Breast epithelium (tissue), 4 donors: ENCODE measurements around the gene WNT4. TPM values are rescaled to one million over a fixed set of nuclear protein-coding genes. Genes with fewer than 3 reads are reported as not detected.

Source experiments
- DNase-seq, 2 donors: peaks; one replicate each; pipeline ENCODE4 v3.0.0-alpha.2; 2019; ENCODE audit warnings: low spot score in 2 of 2
- H3K27ac ChIP-seq, 2 donors: fragments of 200-600 bp; sonication (generic) in 1 of 2; one replicate each; pipeline ENCODE4 v1.5.1; 2016 to 2019; ENCODE audit warnings: mild to moderate bottlenecking in 1 of 2
- H3K27me3 ChIP-seq, 2 donors: fragments of 200-600 bp; sonication (generic) in 1 of 2; one replicate each; pipeline versions ENCODE4 v1.5.1 to v1.6.0; 2017 to 2019; ENCODE audit warnings: control low read depth in 1 of 2, mild to moderate bottlenecking in 1 of 2
- H3K36me3 ChIP-seq: fragments of 200-600 bp; one replicate; pipeline ENCODE4 v1.5.1; 2019
- H3K4me1 ChIP-seq, 2 donors: fragments of 200-600 bp; sonication (generic); one replicate each; pipeline ENCODE4 v1.5.1; 2016 to 2019; ENCODE audit warnings: control low read depth in 1 of 2
- H3K4me3 ChIP-seq, 3 donors: fragments of 200-600 bp; sonication (generic); 1 replicate in 2 of 3; 2 replicates in 1 of 3; pipeline ENCODE4 v1.5.1; 2016 to 2019; ENCODE audit warnings: mild to moderate bottlenecking in 3 of 3, moderate library complexity in 2 of 3
- H3K9me3 ChIP-seq, 2 donors: fragments of 200-600 bp; sonication (generic) in 1 of 2; one replicate each; pipeline ENCODE4 v1.5.1; 2016 to 2019; ENCODE audit warnings: control low read depth in 1 of 2
- POLR2A ChIP-seq: fragments of 450-650 bp; IDR thresholded peaks from one replicate; pipeline ENCODE4 v1.6.1; 2016; ENCODE audit warnings: antibody characterized with exemption, mild to moderate bottlenecking, moderate library complexity
- POLR2AphosphoS5 ChIP-seq, 3 donors: sonication (generic); formaldehyde crosslinking; IDR thresholded peaks; one replicate each; pipeline ENCODE4 v1.6.1; 2017; ENCODE audit warnings: antibody characterized with exemption in 3 of 3
- intact Hi-C: fragments of 100-400 bp; cut with DNase I; formaldehyde crosslinking; loops from one replicate; pipeline ENCODE4 v1.15.1; 2023; ENCODE audit warnings: low total_unique reads
- total RNA-seq, 3 donors: library from RNA; depleted of rRNA; stranded (reverse); fragments of >200 nt; gene quantifications; one replicate each; pipeline ENCODE4 v1.1.0, GENCODE V29; 2016
- TF ChIP-seq, protein P1 (sequence below), 3 donors: fragments of 450-650 bp; IDR thresholded peaks; one replicate each; pipeline ENCODE4 v1.5.1; 2016 to 2017; ENCODE audit warnings: antibody characterized with exemption in 3 of 3, mild to moderate bottlenecking in 3 of 3, moderate library complexity in 3 of 3

Gene WNT4
- total RNA-seq, 3 donors from 2014 or later, result 1.6 to 3.1 TPM; not detected in 1

DNA sequence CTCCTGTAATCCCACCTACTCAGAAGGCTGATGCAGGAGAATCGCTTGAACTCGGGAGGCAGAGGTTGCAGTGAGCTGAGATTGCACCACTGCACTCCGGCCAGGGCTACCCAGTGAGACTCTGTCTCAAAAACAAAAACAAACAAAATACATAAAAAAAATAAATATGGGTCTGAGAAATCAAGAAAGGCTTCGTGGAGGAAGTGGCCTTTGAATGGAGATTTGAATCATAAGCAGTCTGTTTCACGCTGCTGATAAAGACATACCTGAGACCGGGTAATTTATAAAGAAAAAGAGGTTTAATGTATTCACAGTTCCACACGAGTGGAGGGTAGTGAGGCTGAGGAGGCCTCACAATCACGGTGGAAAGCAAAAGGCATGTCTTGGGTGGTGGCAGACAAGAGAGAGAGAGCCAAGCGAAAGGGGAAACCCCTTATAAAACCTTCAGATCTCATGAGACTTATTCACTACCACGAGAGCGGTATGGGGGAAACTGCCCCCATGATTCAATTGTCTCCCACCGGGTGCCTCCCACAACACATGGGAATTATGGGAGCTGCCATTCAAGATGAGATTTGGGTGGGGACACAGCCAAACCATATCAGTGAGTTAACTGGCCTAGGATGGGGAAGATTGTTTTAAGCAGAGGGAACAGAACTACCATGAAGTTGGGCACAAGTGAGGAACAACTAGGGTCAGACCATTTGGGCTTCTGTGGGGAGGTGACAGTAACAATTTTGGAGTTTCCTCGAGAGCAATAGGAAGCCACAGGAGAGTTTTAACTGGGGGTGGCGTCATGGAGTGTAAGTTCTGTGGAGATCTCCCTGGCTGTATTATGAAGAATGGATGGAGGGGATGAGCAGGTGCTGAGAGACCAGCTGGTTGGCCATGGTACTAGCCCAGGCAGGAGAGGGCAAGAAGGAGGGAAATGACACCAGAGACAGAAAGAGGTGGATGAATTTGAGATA is 22.2 kb upstream of the WNT4 start:
- H3K27me3 ChIP-seq, result no peaks in the 10 kb centered on the region
- no peaks in the 10 kb centered on the region for H3K4me1 ChIP-seq
- H3K27ac ChIP-seq, result no peak overlapping the region
- intact Hi-C loops, result no loop called here
- H3K4me3 ChIP-seq, result no peak overlapping the region
- H3K9me3 ChIP-seq, result no peaks in the 10 kb centered on the region
- TF ChIP-seq, protein P1, sequence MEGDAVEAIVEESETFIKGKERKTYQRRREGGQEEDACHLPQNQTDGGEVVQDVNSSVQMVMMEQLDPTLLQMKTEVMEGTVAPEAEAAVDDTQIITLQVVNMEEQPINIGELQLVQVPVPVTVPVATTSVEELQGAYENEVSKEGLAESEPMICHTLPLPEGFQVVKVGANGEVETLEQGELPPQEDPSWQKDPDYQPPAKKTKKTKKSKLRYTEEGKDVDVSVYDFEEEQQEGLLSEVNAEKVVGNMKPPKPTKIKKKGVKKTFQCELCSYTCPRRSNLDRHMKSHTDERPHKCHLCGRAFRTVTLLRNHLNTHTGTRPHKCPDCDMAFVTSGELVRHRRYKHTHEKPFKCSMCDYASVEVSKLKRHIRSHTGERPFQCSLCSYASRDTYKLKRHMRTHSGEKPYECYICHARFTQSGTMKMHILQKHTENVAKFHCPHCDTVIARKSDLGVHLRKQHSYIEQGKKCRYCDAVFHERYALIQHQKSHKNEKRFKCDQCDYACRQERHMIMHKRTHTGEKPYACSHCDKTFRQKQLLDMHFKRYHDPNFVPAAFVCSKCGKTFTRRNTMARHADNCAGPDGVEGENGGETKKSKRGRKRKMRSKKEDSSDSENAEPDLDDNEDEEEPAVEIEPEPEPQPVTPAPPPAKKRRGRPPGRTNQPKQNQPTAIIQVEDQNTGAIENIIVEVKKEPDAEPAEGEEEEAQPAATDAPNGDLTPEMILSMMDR (IDR thresholded peaks at IDR 0.05), result no peak
- no peak for TF ChIP-seq POLR2AphosphoS5 (IDR thresholded peaks at IDR 0.05)
- TF ChIP-seq POLR2A, result no peak
- DNase-seq, result no peak
- H3K36me3 ChIP-seq, result no peaks in the 10 kb centered on the region

DNA sequence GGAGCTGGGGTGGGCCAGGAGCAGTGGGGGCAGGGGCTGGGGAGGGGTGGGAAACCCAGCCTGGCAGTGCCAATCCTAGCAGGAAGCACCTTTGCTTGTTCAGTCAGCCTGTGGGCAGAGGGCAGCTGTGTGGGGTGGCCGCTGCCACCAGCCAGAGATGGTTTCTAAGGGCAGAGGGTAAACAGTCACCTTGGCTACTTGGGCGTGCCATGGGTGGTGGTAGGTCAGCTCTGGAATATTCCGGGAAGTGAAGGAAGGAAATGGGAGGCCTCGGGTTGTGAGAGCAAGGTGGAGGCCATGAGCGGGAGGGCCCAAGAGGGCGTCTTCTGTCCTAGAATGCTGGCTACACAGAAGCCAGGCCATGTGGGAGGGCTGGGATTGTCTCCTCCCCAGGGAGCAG is 20.7 kb upstream of the WNT4 start:
- no peak for DNase-seq
- Histone ChIP-seq H3K9me3 (no peaks in the 10 kb centered on the region), H3K4me3 (no peak overlapping the region), H3K36me3 (no peaks in the 10 kb centered on the region), H3K27ac (peak overlapping the region in 1 of 2 donors; percentile 12), H3K4me1 (no peaks in the 10 kb centered on the region), H3K27me3 (no peaks in the 10 kb centered on the region)
- intact Hi-C loops, result no loop called here
- TF ChIP-seq POLR2AphosphoS5 (IDR thresholded peaks at IDR 0.05), result no peak
- no peak for TF ChIP-seq POLR2A
- TF ChIP-seq, protein P1 (IDR thresholded peaks at IDR 0.05), result no peak

DNA sequence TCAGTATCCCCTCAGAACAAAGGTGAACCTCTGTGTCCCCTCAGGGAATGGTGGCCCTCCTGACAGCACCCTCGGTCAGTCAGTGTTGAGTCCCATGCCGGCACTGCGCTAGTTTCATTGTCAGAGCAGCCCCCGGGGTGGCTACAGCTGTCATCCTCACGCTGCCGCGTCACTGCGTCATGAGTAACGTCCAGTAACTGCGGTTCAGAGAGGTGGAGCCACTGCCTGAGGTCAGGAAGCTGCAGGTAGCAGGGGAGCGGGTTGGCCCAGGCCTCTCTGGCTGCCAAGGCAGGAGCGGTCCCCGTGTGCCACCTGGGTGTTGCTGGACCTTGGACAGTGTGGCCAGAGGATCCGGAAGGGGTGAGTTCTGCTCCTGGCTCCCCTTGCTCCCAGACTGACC is 20.2 kb upstream of the WNT4 start:
- no peaks in the 10 kb centered on the region for H3K4me1 ChIP-seq
- no peaks in the 10 kb centered on the region for H3K9me3 ChIP-seq
- no peak overlapping the region for H3K4me3 ChIP-seq
- intact Hi-C loops, result no loop called here
- H3K36me3 ChIP-seq, result no peaks in the 10 kb centered on the region
- DNase-seq, result no peak
- no peaks in the 10 kb centered on the region for H3K27me3 ChIP-seq
- H3K27ac ChIP-seq, result peak overlapping the region in 1 of 2 donors; percentile 12
- TF ChIP-seq, protein P1 (IDR thresholded peaks at IDR 0.05), result no peak

DNA sequence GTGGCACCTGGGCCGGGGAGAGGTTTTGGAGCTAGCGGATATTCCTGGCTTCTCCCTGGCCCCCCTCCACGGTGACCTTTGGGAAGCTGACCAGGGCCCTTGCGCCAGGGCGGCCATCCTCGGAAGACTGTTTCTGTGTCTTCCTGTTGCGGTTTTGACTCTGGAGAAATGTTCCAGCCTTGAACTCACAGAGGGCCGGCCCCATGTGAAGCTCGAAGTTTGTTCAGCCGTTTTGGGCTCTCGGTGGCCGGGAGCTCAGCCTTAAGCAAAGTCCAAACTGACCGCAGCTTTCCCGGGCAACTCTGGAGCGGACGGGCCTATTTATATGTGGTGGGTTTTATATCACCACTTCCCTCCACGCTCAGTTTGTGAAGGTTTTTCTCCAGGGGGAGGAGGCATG is 17.0 kb upstream of the WNT4 start:
- no peak for DNase-seq
- Histone ChIP-seq H3K27me3 (no peaks in the 10 kb centered on the region), H3K27ac (no peak overlapping the region), H3K36me3 (no peaks in the 10 kb centered on the region), H3K4me1 (no peaks in the 10 kb centered on the region), H3K4me3 (no peak overlapping the region), H3K9me3 (no peaks in the 10 kb centered on the region)
- no peak for TF ChIP-seq POLR2AphosphoS5 (IDR thresholded peaks at IDR 0.05)
- no peak for TF ChIP-seq POLR2A
- TF ChIP-seq, protein P1 (IDR thresholded peaks at IDR 0.05), result no peak
- intact Hi-C loops, result no loop called here

DNA sequence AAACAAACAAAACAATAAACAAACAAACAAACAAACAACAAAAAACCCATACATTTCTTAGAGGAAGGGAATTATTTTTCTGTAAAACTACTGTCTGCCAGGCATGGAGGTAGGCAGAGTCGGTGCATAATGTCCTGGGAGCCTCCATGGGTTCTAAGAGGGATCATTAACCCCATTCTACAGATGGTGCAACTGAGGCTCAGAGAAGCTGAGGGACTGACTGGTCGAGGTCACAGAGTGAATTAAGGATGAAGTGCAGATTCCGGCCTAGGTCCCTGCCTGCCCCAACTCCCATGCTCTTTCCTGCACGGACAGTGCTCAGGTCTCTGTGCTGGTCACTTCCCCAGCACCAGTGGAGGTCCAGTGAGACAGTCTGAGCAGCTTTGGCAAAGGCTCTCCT is 15.8 kb upstream of the WNT4 start:
- intact Hi-C loops, result no loop called here
- TF ChIP-seq, protein P1 (IDR thresholded peaks at IDR 0.05), result no peak
- TF ChIP-seq POLR2AphosphoS5 (IDR thresholded peaks at IDR 0.05) (no peak), POLR2A (no peak)
- H3K4me3 ChIP-seq, result no peak overlapping the region
- no peak for DNase-seq
- no peak overlapping the region for H3K27ac ChIP-seq
- no peaks in the 10 kb centered on the region for H3K27me3 ChIP-seq
- H3K9me3 ChIP-seq, result no peaks in the 10 kb centered on the region
- no peaks in the 10 kb centered on the region for H3K36me3 ChIP-seq
- no peaks in the 10 kb centered on the region for H3K4me1 ChIP-seq
